ENCODE results near the gene AUTS2. TPM values are rescaled to one million over a fixed set of nuclear protein-coding genes. Genes with fewer than 3 reads are reported as not detected.

AUTS2 gene
- total and polyA plus RNA-seq, 9 of the 15 experiments (the other 6 are each of a cell fraction or from before 2014, with no cell fraction given), result 0.58 TPM; not detected in 8

GRCh38 chr7:70353330-70353945, 755.2 kb downstream of the AUTS2 start:
- Histone ChIP-seq H3K36me3 (ENCODE audit: control insufficient read depth, insufficient read depth, low read length) (no peaks in the 10 kb centered on the region), H3K79me2 (ENCODE audit: control insufficient read depth, insufficient read depth, low read length) (no peaks in the 10 kb centered on the region), H4K20me1 (replicated peaks; ENCODE audit: control insufficient read depth, insufficient read depth, low read length) (no peaks in the 10 kb centered on the region), H3K9me1 (ENCODE audit: control insufficient read depth, insufficient read depth, low read length) (no peaks in the 10 kb centered on the region), H3K4me1 (replicated peaks in 1 of 2; ENCODE audit: control insufficient read depth in 2 of 2, insufficient read depth in 2 of 2, low read length in 2 of 2) (no peaks in the 10 kb centered on the region), H3K27me3 (ENCODE audit: control insufficient read depth in 2 of 2, insufficient read depth in 2 of 2, low read length in 2 of 2) (0 out of 5 replicates have a peak, but pooled peaks cover 0 to 4% of the 10 kb centered on the region in 2 experiments), H3K4me2 (ENCODE audit: insufficient read depth, low read length) (no peak overlapping the region), H2AFZ (ENCODE audit: low read depth, low read length) (no peak overlapping the region), H3K9ac (ENCODE audit: insufficient read depth in 1 of 2, low read depth in 2 of 2, low read length in 2 of 2) (no peak overlapping the region), H3K27ac (ENCODE audit: extremely low read depth, low read depth, low read length) (no peak overlapping the region), H3K9me3 (replicated peaks; ENCODE audit: control insufficient read depth, insufficient read depth, low read depth, low read length) (no peaks in the 10 kb centered on the region), H3K4me3 (no peak overlapping the region)
- WGBS (ENCODE audit: insufficient coverage, low coverage, missing lambda C conversion rate), result 0% methylated on average over 2 of the region's 2 CpGs
- in situ Hi-C loops (cut with MboI) (no loop called here), intact Hi-C loops (cut with micrococcal nuclease) (no loop called here)
- CTCF ChIA-PET (ENCODE audit: low intra/inter-chr PET ratio), result no interaction called here
- FAIRE-seq, result no peak
- DNase-seq (ENCODE audit: extremely low read depth in 1 of 4, low spot score in 3 of 4), result no peak
- TF ChIP-seq IRF1 (CRISPR knock-in tag; IDR thresholded peaks at IDR 0.05; ENCODE audit: borderline replicate concordance) (no peak), KLF16 (IDR thresholded peaks at IDR 0.05) (no peak), CBFA2T2 (conservative IDR thresholded peaks at IDR 0.05) (no peak), ZNF395 (CRISPR knock-in tag; IDR thresholded peaks at IDR 0.05) (no peak), SIX5 (IDR thresholded peaks at IDR 0.05; ENCODE audit: borderline replicate concordance in 1 of 2, insufficient read depth in 1 of 2, low read depth in 1 of 2, low read length in 2 of 2) (no peak), ERF (CRISPR knock-in tag; IDR thresholded peaks at IDR 0.05) (no peak), DIDO1 (tag; IDR thresholded peaks at IDR 0.05; ENCODE audit: low read depth) (no peak), STAG1 (CRISPR knock-in tag; IDR thresholded peaks at IDR 0.05; ENCODE audit: borderline replicate concordance) (no peak), HDAC2 (IDR thresholded peaks at IDR 0.05) (no peak)
- TF ChIP-seq, protein P1, sequence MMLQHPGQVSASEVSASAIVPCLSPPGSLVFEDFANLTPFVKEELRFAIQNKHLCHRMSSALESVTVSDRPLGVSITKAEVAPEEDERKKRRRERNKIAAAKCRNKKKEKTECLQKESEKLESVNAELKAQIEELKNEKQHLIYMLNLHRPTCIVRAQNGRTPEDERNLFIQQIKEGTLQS (IDR thresholded peaks at IDR 0.05), result no peak
- TF ChIP-seq, protein P1 (CRISPR knock-in tag; conservative IDR thresholded peaks at IDR 0.05), result no peak
- TF ChIP-seq, protein P2, sequence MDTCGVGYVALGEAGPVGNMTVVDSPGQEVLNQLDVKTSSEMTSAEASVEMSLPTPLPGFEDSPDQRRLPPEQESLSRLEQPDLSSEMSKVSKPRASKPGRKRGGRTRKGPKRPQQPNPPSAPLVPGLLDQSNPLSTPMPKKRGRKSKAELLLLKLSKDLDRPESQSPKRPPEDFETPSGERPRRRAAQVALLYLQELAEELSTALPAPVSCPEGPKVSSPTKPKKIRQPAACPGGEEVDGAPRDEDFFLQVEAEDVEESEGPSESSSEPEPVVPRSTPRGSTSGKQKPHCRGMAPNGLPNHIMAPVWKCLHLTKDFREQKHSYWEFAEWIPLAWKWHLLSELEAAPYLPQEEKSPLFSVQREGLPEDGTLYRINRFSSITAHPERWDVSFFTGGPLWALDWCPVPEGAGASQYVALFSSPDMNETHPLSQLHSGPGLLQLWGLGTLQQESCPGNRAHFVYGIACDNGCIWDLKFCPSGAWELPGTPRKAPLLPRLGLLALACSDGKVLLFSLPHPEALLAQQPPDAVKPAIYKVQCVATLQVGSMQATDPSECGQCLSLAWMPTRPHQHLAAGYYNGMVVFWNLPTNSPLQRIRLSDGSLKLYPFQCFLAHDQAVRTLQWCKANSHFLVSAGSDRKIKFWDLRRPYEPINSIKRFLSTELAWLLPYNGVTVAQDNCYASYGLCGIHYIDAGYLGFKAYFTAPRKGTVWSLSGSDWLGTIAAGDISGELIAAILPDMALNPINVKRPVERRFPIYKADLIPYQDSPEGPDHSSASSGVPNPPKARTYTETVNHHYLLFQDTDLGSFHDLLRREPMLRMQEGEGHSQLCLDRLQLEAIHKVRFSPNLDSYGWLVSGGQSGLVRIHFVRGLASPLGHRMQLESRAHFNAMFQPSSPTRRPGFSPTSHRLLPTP (IDR thresholded peaks at IDR 0.05; ENCODE audit: borderline replicate concordance, extremely low read depth, insufficient read length), result no peak
- TF ChIP-seq, protein P3, sequence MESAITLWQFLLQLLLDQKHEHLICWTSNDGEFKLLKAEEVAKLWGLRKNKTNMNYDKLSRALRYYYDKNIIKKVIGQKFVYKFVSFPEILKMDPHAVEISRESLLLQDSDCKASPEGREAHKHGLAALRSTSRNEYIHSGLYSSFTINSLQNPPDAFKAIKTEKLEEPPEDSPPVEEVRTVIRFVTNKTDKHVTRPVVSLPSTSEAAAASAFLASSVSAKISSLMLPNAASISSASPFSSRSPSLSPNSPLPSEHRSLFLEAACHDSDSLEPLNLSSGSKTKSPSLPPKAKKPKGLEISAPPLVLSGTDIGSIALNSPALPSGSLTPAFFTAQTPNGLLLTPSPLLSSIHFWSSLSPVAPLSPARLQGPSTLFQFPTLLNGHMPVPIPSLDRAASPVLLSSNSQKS (CRISPR knock-in tag; IDR thresholded peaks at IDR 0.05), result no peak
- ATAC-seq, result no peak
- POLR2A ChIA-PET, result no interaction called here
- BruUV-seq (replicated peaks), result no TSS peak
